HEK293 (cell line): ENCODE data around the gene PDE10A.

Experiments
- CTCF ChIA-PET: fragments of 350-600 bp; formaldehyde crosslinking; extraction: SDS; loops from one replicate; lab custom pipeline; 2021; ENCODE audit warnings: antibody characterized with exemption; lab: Yijun Ruan, JAX
- POLR2A ChIA-PET: fragments of 300-600 bp; formaldehyde crosslinking; extraction: SDS; loops from one replicate; lab custom pipeline; 2020; ENCODE audit warnings: antibody characterized with exemption, inconsistent platforms; lab: Yijun Ruan, JAX
- H3K27ac ChIP-seq: fragments of 200-500 bp; sonication (Bioruptor generic); 2 replicates; pipeline ENCODE4 v1.5.1; 2014; ENCODE audit warnings: low read depth, low read length, control low read depth, inconsistent platforms; ENCODE audit errors: extremely low read depth
- H3K36me3 ChIP-seq, 2 experiments: fragments of 200-500 bp in 1 of 2; sonication (Bioruptor generic) in 1 of 2; 1 replicate in 1 of 2; 2 replicates in 1 of 2; pipeline ENCODE4 v1.5.1; 2014 to 2017; ENCODE audit warnings: inconsistent platforms in 2 of 2, low read length in 2 of 2; ENCODE audit not compliant: control insufficient read depth in 2 of 2, insufficient read depth in 1 of 2
- H3K4me1 ChIP-seq: fragments of 200-500 bp; sonication (Bioruptor generic); 2 replicates; pipeline ENCODE4 v1.5.1; 2014; ENCODE audit warnings: mild to moderate bottlenecking, low read length, inconsistent platforms; ENCODE audit not compliant: control insufficient read depth, insufficient read depth
- H3K4me3 ChIP-seq: 2 replicates; pipeline ENCODE4 v1.5.1; 2011; ENCODE audit warnings: low read depth, mild to moderate bottlenecking, control low read depth, low read length, moderate library complexity
- H3K9me3 ChIP-seq: fragments of 200-500 bp; sonication (Bioruptor generic); 2 replicates; pipeline ENCODE4 v1.5.1; 2014; ENCODE audit warnings: low read depth, low read length, inconsistent platforms; ENCODE audit not compliant: control insufficient read depth, insufficient read depth
- CTCF ChIP-seq: fragments of 450-650 bp; formaldehyde crosslinking; IDR thresholded peaks from 2 replicates; pipeline ENCODE4 v1.5.1; 2016; ENCODE audit warnings: missing biosample characterization, missing genetic modification characterization
- GLI2 ChIP-seq: fragments of 450-650 bp; formaldehyde crosslinking; IDR thresholded peaks from 2 replicates; pipeline ENCODE4; 2017; ENCODE audit warnings: missing biosample characterization, missing genetic modification characterization, low read depth, borderline replicate concordance
- HIC1 ChIP-seq: fragments of 450-650 bp; formaldehyde crosslinking; IDR thresholded peaks from 2 replicates; pipeline ENCODE4 v1.5.1; 2016; ENCODE audit warnings: missing biosample characterization, missing genetic modification characterization
- KLF17 ChIP-seq: fragments of 450-650 bp; formaldehyde crosslinking; IDR thresholded peaks from 2 replicates; pipeline ENCODE4 v1.5.1; 2016; ENCODE audit warnings: missing biosample characterization, missing genetic modification characterization
- KLF8 ChIP-seq: fragments of 450-650 bp; formaldehyde crosslinking; IDR thresholded peaks from 2 replicates; pipeline ENCODE4 v1.5.1; 2016; ENCODE audit warnings: missing biosample characterization, missing genetic modification characterization
- REPIN1 ChIP-seq: fragments of 450-650 bp; formaldehyde crosslinking; IDR thresholded peaks from 2 replicates; pipeline ENCODE4 v1.5.1; 2017; ENCODE audit warnings: missing biosample characterization, missing genetic modification characterization, low read depth
- SCRT2 ChIP-seq: fragments of 450-650 bp; formaldehyde crosslinking; IDR thresholded peaks from 2 replicates; pipeline ENCODE4 v1.5.1; 2016; ENCODE audit warnings: missing biosample characterization, missing genetic modification characterization
- SP7 ChIP-seq: fragments of 450-650 bp; formaldehyde crosslinking; IDR thresholded peaks from 2 replicates; pipeline ENCODE4 v1.5.1; 2016; ENCODE audit warnings: missing biosample characterization, missing genetic modification characterization
- WT1 ChIP-seq: fragments of 450-650 bp; formaldehyde crosslinking; IDR thresholded peaks from 2 replicates; pipeline ENCODE4 v1.5.1; 2016; ENCODE audit warnings: missing biosample characterization, missing genetic modification characterization
- YY2 ChIP-seq: fragments of 450-650 bp; formaldehyde crosslinking; IDR thresholded peaks from 2 replicates; pipeline ENCODE4 v1.5.1; 2016; ENCODE audit warnings: missing biosample characterization, missing genetic modification characterization
- ZFP37 ChIP-seq: fragments of 450-650 bp; formaldehyde crosslinking; IDR thresholded peaks from 2 replicates; pipeline ENCODE4 v1.5.1; 2016; ENCODE audit warnings: missing biosample characterization, missing genetic modification characterization
- ZNF175 ChIP-seq: fragments of 450-650 bp; formaldehyde crosslinking; IDR thresholded peaks from 2 replicates; pipeline ENCODE4 v1.5.1; 2016; ENCODE audit warnings: missing biosample characterization, missing genetic modification characterization
- ZNF18 ChIP-seq: fragments of 450-650 bp; formaldehyde crosslinking; IDR thresholded peaks from 2 replicates; pipeline ENCODE4 v1.5.1; 2016; ENCODE audit warnings: missing biosample characterization, missing genetic modification characterization
- ZNF184 ChIP-seq: fragments of 450-650 bp; IDR thresholded peaks from 2 replicates; pipeline ENCODE4 v1.5.1; 2018; ENCODE audit warnings: missing biosample characterization, mild to moderate bottlenecking, missing genetic modification characterization
- ZNF202 ChIP-seq: fragments of 450-650 bp; formaldehyde crosslinking; IDR thresholded peaks from 2 replicates; pipeline ENCODE4 v1.5.1; 2016; ENCODE audit warnings: missing biosample characterization, missing genetic modification characterization, borderline replicate concordance
- ZNF214 ChIP-seq: fragments of 450-650 bp; formaldehyde crosslinking; IDR thresholded peaks from 2 replicates; pipeline ENCODE4 v1.5.1; 2017; ENCODE audit warnings: missing biosample characterization, mild to moderate bottlenecking, missing genetic modification characterization, borderline replicate concordance
- ZNF223 ChIP-seq: fragments of 450-650 bp; formaldehyde crosslinking; IDR thresholded peaks from 2 replicates; pipeline ENCODE4 v1.5.1; 2016; ENCODE audit warnings: missing biosample characterization, missing genetic modification characterization
- ZNF26 ChIP-seq: fragments of 450-650 bp; formaldehyde crosslinking; IDR thresholded peaks from 2 replicates; pipeline ENCODE4 v1.5.1; 2016; ENCODE audit warnings: missing biosample characterization, missing genetic modification characterization
- ZNF324 ChIP-seq: fragments of 450-650 bp; formaldehyde crosslinking; IDR thresholded peaks from 2 replicates; pipeline ENCODE4 v1.5.1; 2016; ENCODE audit warnings: missing biosample characterization, missing genetic modification characterization
- ZNF350 ChIP-seq: fragments of 450-650 bp; formaldehyde crosslinking; IDR thresholded peaks from 2 replicates; pipeline ENCODE4 v1.5.0; 2017; ENCODE audit warnings: missing biosample characterization, mild to moderate bottlenecking, missing genetic modification characterization
- ZNF366 ChIP-seq: fragments of 450-650 bp; formaldehyde crosslinking; conservative IDR thresholded peaks from 2 replicates; pipeline ENCODE4 v1.5.1; 2016; ENCODE audit warnings: missing biosample characterization, missing genetic modification characterization
- ZNF416 ChIP-seq: fragments of 450-650 bp; formaldehyde crosslinking; IDR thresholded peaks from 2 replicates; pipeline ENCODE4 v1.5.1; 2016; ENCODE audit warnings: missing biosample characterization, missing genetic modification characterization
- ZNF629 ChIP-seq: fragments of 450-650 bp; formaldehyde crosslinking; IDR thresholded peaks from 2 replicates; pipeline ENCODE4 v1.5.1; 2017; ENCODE audit warnings: missing biosample characterization, missing genetic modification characterization
- ZNF768 ChIP-seq: fragments of 450-650 bp; formaldehyde crosslinking; IDR thresholded peaks from 2 replicates; pipeline ENCODE4 v1.5.1; 2018; ENCODE audit warnings: missing biosample characterization, mild to moderate bottlenecking, missing genetic modification characterization
- ZXDB ChIP-seq: fragments of 450-650 bp; formaldehyde crosslinking; IDR thresholded peaks from 2 replicates; pipeline ENCODE4 v1.5.1; 2016; ENCODE audit warnings: missing biosample characterization, missing genetic modification characterization

Gene PDE10A

GRCh38 chr6:165515963-165516624, 146.9 kb downstream of the PDE10A start (continued):
- TF ChIP-seq ZNF324, result no peak
- TF ChIP-seq ZXDB, result 0 out of 2 replicates have a peak, but pooled peaks have one; percentile 36
- peak; percentile 67; the same call in 1 of the 2 replicates for TF ChIP-seq ZNF184
- TF ChIP-seq HIC1 (tag by site-specific recombination), result peak; percentile 50
- TF ChIP-seq KLF17 (tag by site-specific recombination), result peak; percentile 72
- peak; percentile 56 for TF ChIP-seq ZNF366 (tag by site-specific recombination)
- TF ChIP-seq ZNF416, result no peak
- peak; percentile 93 for TF ChIP-seq WT1 (tag by site-specific recombination)
- 0 out of 2 replicates have a peak, but pooled peaks have one; percentile 44 for TF ChIP-seq ZNF350
- TF ChIP-seq SP7, result peak; percentile 45; the same call in 1 of the 2 replicates
- TF ChIP-seq ZNF629 (tag by site-specific recombination), result 0 out of 2 replicates have a peak, but pooled peaks have one; percentile 44
- TF ChIP-seq KLF8, result peak; percentile 16; the same call in 1 of the 2 replicates
- TF ChIP-seq REPIN1, result no peak

- H3K4me3 ChIP-seq, result no peak overlapping the region
- peaks cover 4% of the 10 kb centered on the region; the same call in 1 of the 2 replicates for H3K4me1 ChIP-seq
- H3K27ac ChIP-seq, result no peak overlapping the region
- ChIA-PET CTCF (no interaction called here), POLR2A (no interaction called here)
- no peaks in the 10 kb centered on the region for H3K9me3 ChIP-seq
- H3K36me3 ChIP-seq, result no peaks in the 10 kb centered on the region
- TF ChIP-seq CTCF (tag by site-specific recombination), result no peak
- TF ChIP-seq ZFP37 (tag by site-specific recombination), result no peak
These were observed 148.4 kb downstream of the PDE10A start for GRCh38 chr6:165514621-165515020.

GRCh38 chr6:165511807-165512206, 151.2 kb downstream of the PDE10A start:
- no peaks in the 10 kb centered on the region for H3K36me3 ChIP-seq
- peaks cover 4% of the 10 kb centered on the region; the same call in 1 of the 2 replicates for H3K4me1 ChIP-seq
- H3K27ac ChIP-seq, result no peak overlapping the region
- POLR2A ChIA-PET, result no interaction called here
- H3K4me3 ChIP-seq, result no peak overlapping the region
- H3K9me3 ChIP-seq, result no peaks in the 10 kb centered on the region
- CTCF ChIA-PET, result interaction anchor here (0.9 to 1.0 kb wide), 2 partner anchors 13 to 218 kb away, joined by 3 to 4 read pairs; no protein-coding TSS in a partner anchor
- TF ChIP-seq SCRT2 (tag by site-specific recombination) (no peak), ZNF175 (tag by site-specific recombination) (no peak), ZNF18 (tag by site-specific recombination) (no peak), ZNF202 (tag by site-specific recombination) (no peak), GLI2 (tag by site-specific recombination) (no peak), ZNF350 (no peak), ZNF768 (tag by site-specific recombination) (no peak), ZNF26 (tag by site-specific recombination) (no peak), ZNF214 (tag by site-specific recombination) (no peak), ZNF324 (no peak), ZNF223 (no peak), YY2 (tag by site-specific recombination) (no peak)
